Natural killer cell (primary cell): ENCODE data around the gene TNS2. TPM values are rescaled to one million over a fixed set of nuclear protein-coding genes. Genes with fewer than 3 reads are reported as not detected.

Experiments
- ATAC-seq, 3 donors: fragments of 150-1000 bp in 2 of 3; fragments of 200-7000 bp in 1 of 3; cut with Tn5 transposase; 1 replicate in 1 of 3; 2 replicates in 2 of 3; pipeline ENCODE4 v1.10.0; 2021; ENCODE audit warnings: mild to moderate bottlenecking in 2 of 3, moderate library complexity in 2 of 3
- DNase-seq, 2 donors: peaks; one replicate each; pipeline versions ENCODE4 v3.0.0 to v3.0.0-alpha.2; 2013 to 2021; ENCODE audit warnings: mixed read lengths in 1 of 2
- H3K27ac ChIP-seq: one replicate; pipeline ENCODE4 v1.5.1; 2013; ENCODE audit warnings: mild to moderate bottlenecking, low read length
- H3K27me3 ChIP-seq: one replicate; pipeline ENCODE4 v1.6.1; 2013; ENCODE audit warnings: low read length; ENCODE audit not compliant: control insufficient read depth, insufficient read depth
- H3K36me3 ChIP-seq: one replicate; pipeline ENCODE4 v1.6.1; 2013; ENCODE audit warnings: low read length; ENCODE audit not compliant: control insufficient read depth, insufficient read depth
- H3K4me1 ChIP-seq: one replicate; pipeline ENCODE4 v1.6.1; 2013; ENCODE audit warnings: low read length; ENCODE audit not compliant: control insufficient read depth, insufficient read depth
- H3K4me3 ChIP-seq: one replicate; pipeline ENCODE4 v1.5.1; 2013; ENCODE audit warnings: low read length
- H3K9me3 ChIP-seq: one replicate; pipeline ENCODE4 v1.6.1; 2013; ENCODE audit warnings: low read length; ENCODE audit not compliant: control insufficient read depth, insufficient read depth
- H3K27ac Mint-ChIP-seq, 2 donors: one replicate each; pipeline ENCODE4 v1.8.0; 2022; ENCODE audit warnings: mild to moderate bottlenecking in 2 of 2, mixed read lengths in 2 of 2, moderate library complexity in 1 of 2
- H3K27me3 Mint-ChIP-seq, 2 donors: one replicate each; pipeline ENCODE4 v1.8.0; 2022; ENCODE audit warnings: low read depth in 2 of 2, mixed read lengths in 2 of 2
- H3K36me3 Mint-ChIP-seq: one replicate; pipeline ENCODE4 v1.8.0; 2022; ENCODE audit warnings: mixed read lengths
- H3K4me1 Mint-ChIP-seq, 2 donors: one replicate each; pipeline ENCODE4 v1.8.0; 2022; ENCODE audit warnings: mixed read lengths in 2 of 2
- H3K4me3 Mint-ChIP-seq: one replicate; pipeline ENCODE4 v1.8.0; 2022; ENCODE audit warnings: mild to moderate bottlenecking, moderate library complexity, mixed read lengths
- H3K9me3 Mint-ChIP-seq, 2 donors: one replicate each; pipeline ENCODE4 v1.8.0; 2022; ENCODE audit warnings: mixed read lengths in 2 of 2
- WGBS: methylation state at CpG from one replicate; pipeline ENCODE4 v1.1.7; 2013; ENCODE audit warnings: missing lambda C conversion rate; ENCODE audit not compliant: insufficient coverage; 5-methylcytosine and 5-hydroxymethylcytosine counted together
- intact Hi-C: fragments of 100-400 bp; cut with micrococcal nuclease; formaldehyde crosslinking; loops from one replicate; pipeline ENCODE4 v1.14.2; 2022
- total RNA-seq, 4 donors: library from RNA; stranded (reverse); fragments of 120-200 nt in 1 of 4; gene quantifications; one replicate each; pipeline versions ENCODE4 v1.2.3 to v1.2.4, GENCODE V29; 2013 to 2022
- TF ChIP-seq, protein P1 (sequence below): fragments of 200-600 bp; IDR thresholded peaks from one replicate; pipeline ENCODE4 v1.8.0; 2022; ENCODE audit warnings: antibody characterized with exemption

TNS2 gene
- total RNA-seq, 3 donors from 2014 or later (not counting 1 experiment from before 2014, with no cell fraction given) = 0.95 to 1.8 (median 1.0) TPM

DNA sequence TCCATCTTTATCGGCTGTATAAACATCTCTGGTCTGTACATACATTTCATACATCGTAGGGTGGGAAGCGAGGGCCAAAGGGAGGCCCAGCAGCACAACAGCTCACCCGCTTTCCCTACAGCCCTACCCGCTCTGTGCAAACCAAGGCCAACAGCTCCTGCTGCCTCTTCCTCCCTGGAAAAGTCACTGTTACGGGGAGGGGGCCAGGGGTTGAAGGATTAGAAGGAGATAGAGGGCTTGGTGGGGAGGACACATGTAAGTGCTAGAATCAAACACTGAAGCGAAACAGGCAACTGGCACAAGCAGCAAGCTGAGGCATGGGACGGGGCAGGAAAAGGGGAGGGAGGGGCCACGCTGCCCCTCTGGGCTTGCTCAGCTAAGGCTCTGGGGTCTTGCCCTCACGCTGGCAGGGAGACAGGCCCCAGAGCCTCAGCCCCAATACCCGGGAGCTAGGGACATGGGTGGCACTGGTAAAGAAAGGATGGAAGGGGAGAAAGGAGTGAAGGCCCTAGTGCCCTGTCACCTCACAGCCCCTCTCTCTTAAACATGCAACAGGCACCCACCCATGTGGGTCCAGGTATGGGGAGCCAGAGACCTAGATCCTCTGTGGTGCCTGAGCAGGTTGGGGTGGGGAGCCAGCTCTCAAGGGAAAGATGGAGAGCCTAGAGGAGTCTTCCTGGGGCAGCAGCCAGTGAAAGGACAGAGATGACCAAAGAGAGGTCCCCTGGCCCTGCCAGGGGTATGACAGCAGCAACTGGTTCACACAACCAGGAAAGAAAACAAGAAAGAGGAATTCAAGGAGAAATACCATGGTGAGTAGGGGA lies 15.0 kb downstream of the TNS2 start:
- ATAC-seq (no peak), DNase-seq (no peak)
- peaks cover 36% of the 10 kb centered on the region for H3K36me3 ChIP-seq
- H3K27me3 ChIP-seq = no peaks in the 10 kb centered on the region
- no peaks in the 10 kb centered on the region for H3K4me1 ChIP-seq
- no peak overlapping the region for H3K27ac ChIP-seq
- no peaks in the 10 kb centered on the region for H3K9me3 Mint-ChIP-seq
- WGBS = 96% methylated on average over 11 of the region's 11 CpGs
- no peaks in the 10 kb centered on the region for H3K36me3 Mint-ChIP-seq
- no peak overlapping the region for H3K4me3 ChIP-seq
- peak overlapping the region in 1 of 2 donors; percentile 15 for H3K27ac Mint-ChIP-seq
- no peaks in the 10 kb centered on the region for H3K9me3 ChIP-seq
- no peak overlapping the region for H3K4me3 Mint-ChIP-seq
- H3K27me3 Mint-ChIP-seq = peaks cover 0 to 2% of the 10 kb centered on the region in 2 donors
- peaks cover 0 to 14% of the 10 kb centered on the region in 2 donors for H3K4me1 Mint-ChIP-seq
- intact Hi-C loops = loop anchor here (10.0 kb wide), 1 partner anchor 280 kb away; no protein-coding TSS in a partner anchor
- TF ChIP-seq, protein P1, sequence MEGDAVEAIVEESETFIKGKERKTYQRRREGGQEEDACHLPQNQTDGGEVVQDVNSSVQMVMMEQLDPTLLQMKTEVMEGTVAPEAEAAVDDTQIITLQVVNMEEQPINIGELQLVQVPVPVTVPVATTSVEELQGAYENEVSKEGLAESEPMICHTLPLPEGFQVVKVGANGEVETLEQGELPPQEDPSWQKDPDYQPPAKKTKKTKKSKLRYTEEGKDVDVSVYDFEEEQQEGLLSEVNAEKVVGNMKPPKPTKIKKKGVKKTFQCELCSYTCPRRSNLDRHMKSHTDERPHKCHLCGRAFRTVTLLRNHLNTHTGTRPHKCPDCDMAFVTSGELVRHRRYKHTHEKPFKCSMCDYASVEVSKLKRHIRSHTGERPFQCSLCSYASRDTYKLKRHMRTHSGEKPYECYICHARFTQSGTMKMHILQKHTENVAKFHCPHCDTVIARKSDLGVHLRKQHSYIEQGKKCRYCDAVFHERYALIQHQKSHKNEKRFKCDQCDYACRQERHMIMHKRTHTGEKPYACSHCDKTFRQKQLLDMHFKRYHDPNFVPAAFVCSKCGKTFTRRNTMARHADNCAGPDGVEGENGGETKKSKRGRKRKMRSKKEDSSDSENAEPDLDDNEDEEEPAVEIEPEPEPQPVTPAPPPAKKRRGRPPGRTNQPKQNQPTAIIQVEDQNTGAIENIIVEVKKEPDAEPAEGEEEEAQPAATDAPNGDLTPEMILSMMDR = no peak

DNA sequence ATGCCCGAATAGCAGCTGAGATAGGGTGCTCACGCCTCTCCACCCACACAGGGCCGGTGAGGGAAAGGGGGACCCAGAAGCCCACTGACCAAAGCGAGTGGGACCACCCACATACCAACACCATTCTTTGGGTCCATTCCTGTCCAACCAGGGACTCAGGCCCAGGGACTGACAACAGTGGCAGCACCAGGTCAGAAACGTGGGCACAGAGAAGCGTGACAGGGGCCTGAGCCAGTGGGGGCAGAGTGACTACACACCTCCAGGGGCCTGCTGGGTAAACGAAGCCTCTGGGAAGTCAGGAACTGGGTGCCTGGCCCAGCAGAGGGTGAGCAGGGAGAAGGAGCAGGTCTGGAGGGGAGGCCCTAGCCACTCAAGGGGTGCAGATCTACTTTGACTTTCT lies 15.6 kb downstream of the TNS2 start:
- Histone ChIP-seq H3K9me3 (no peaks in the 10 kb centered on the region), H3K4me3 (no peak overlapping the region), H3K36me3 (peaks cover 41% of the 10 kb centered on the region), H3K4me1 (no peaks in the 10 kb centered on the region), H3K27ac (no peak overlapping the region), H3K27me3 (no peaks in the 10 kb centered on the region)
- TF ChIP-seq, protein P1 = no peak
- intact Hi-C loops = loop anchor here (10.0 kb wide), 1 partner anchor 279 kb away; no protein-coding TSS in a partner anchor
- no peaks in the 10 kb centered on the region for H3K27me3 Mint-ChIP-seq
- WGBS = 88% methylated on average over 7 of the region's 7 CpGs
- H3K4me3 Mint-ChIP-seq = no peak overlapping the region
- no peaks in the 10 kb centered on the region for H3K9me3 Mint-ChIP-seq
- H3K36me3 Mint-ChIP-seq = no peaks in the 10 kb centered on the region
- H3K27ac Mint-ChIP-seq = peak overlapping the region in 1 of 2 donors; percentile 15
- no peak for ATAC-seq
- no peak for DNase-seq
- H3K4me1 Mint-ChIP-seq = peaks cover 3 to 14% of the 10 kb centered on the region in 2 donors

DNA sequence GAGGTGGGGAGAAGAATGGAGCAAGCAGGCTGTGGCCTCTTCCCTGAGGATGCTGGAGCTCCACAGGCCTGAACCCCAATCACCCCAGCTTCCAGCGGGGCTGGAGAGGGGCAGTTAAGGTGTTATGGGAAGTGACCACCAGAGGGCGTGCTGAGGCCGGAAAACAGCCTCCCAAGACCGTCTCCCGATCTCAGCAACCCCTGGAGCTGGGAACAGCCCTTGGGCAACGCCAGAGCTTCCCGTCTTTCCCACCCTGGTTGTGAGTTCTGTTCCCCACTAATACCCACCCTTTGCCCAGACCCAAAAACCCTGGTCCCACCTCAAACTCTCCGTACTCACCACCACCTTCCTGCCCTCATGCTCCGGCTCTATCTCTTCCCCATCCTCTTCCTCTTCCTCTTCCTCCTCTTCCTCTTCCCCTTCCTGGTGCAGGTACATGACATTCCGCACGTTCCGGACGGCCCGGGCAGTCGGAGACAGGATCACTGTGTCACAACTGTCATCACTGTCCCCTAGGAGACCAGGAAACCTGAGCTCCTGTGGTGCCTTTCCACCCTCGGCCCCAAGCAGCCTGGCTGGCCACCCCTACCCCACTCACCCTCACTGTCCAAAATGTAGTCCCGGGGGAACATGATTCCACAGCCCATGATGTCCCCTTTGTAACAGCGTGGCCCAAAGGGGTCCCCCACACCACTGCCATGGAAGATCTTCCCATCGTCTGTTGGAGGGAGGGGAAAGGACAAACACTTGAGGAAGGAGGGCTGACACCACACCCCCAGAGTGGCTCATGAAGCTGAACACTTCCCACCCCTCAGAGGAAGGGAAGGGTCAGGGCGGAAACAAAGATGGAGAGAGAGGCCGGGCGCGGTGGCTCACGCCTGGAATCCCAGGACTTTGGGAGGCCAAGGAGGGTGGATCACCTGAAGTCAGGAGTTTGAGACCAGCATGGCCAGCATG lies 16.4 kb downstream of the TNS2 start:
- DNase-seq (peak; percentile 64 to 86), ATAC-seq (peak; percentile 69 to 85 (median 77))
- Histone ChIP-seq H3K4me3 (no peak overlapping the region), H3K4me1 (no peaks in the 10 kb centered on the region), H3K27ac (no peak overlapping the region), H3K36me3 (peaks cover 49% of the 10 kb centered on the region), H3K27me3 (no peaks in the 10 kb centered on the region), H3K9me3 (no peaks in the 10 kb centered on the region)
- TF ChIP-seq, protein P1 = peak; percentile 90
- peaks cover 5 to 22% of the 10 kb centered on the region in 2 donors for H3K4me1 Mint-ChIP-seq
- H3K9me3 Mint-ChIP-seq = no peaks in the 10 kb centered on the region
- H3K36me3 Mint-ChIP-seq = no peaks in the 10 kb centered on the region
- no peak overlapping the region for H3K4me3 Mint-ChIP-seq
- peak overlapping the region in 1 of 2 donors; percentile 15 for H3K27ac Mint-ChIP-seq
- 55% methylated on average over 21 of the region's 24 CpGs for WGBS
- intact Hi-C loops = loop anchor here (1.0 to 10.0 kb wide), 2 partner anchors 33 to 279 kb away; no protein-coding TSS in a partner anchor
- H3K27me3 Mint-ChIP-seq = no peaks in the 10 kb centered on the region
